ENCODE results near the gene USP43.

The USP43 gene

GRCh38 chr17:9728005-9728404 lies 82.7 kb downstream of the USP43 start:
- H3K27ac ChIP-seq, result no peak overlapping the region
- no peak for TF ChIP-seq CTCF (conservative IDR thresholded peaks at IDR 0.05; ENCODE audit: low read depth, low read length)

GRCh38 chr17:9728564-9728963 lies 83.2 kb downstream of the USP43 start:
- H3K9ac ChIP-seq, result no peak overlapping the region
- H3K36me3 ChIP-seq (ENCODE audit: insufficient read depth), result no peaks in the 10 kb centered on the region
- H3K4me1 ChIP-seq (ENCODE audit: low read depth, poor library complexity, severe bottlenecking), result no peaks in the 10 kb centered on the region
- H3K4me2 ChIP-seq, result no peak overlapping the region
- TF ChIP-seq CTCF (conservative IDR thresholded peaks at IDR 0.05; ENCODE audit: low read depth, low read length), result no peak
- no peaks in the 10 kb centered on the region for H3K79me2 ChIP-seq (ENCODE audit: insufficient read depth, low read depth)
- H3K27ac ChIP-seq, result no peak overlapping the region
- no peak overlapping the region for H3K4me3 ChIP-seq (IDR thresholded peaks at IDR 0.05; ENCODE audit: insufficient read depth, low read depth, low read length)
- no peaks in the 10 kb centered on the region for H3K27me3 ChIP-seq (ENCODE audit: insufficient read depth, low read depth)
- H4K20me1 ChIP-seq (ENCODE audit: insufficient read depth), result no peaks in the 10 kb centered on the region
- H2AFZ ChIP-seq (ENCODE audit: low read depth), result no peak overlapping the region

More at GRCh38 chr17:9728005-9728404, 82.7 kb downstream of the USP43 start:
- Histone ChIP-seq H2AFZ (ENCODE audit: low read depth) (no peak overlapping the region), H3K36me3 (ENCODE audit: insufficient read depth) (no peaks in the 10 kb centered on the region), H4K20me1 (ENCODE audit: insufficient read depth) (no peaks in the 10 kb centered on the region), H3K4me1 (ENCODE audit: low read depth, poor library complexity, severe bottlenecking) (no peaks in the 10 kb centered on the region), H3K9ac (no peak overlapping the region), H3K4me2 (no peak overlapping the region), H3K79me2 (ENCODE audit: insufficient read depth, low read depth) (no peaks in the 10 kb centered on the region), H3K4me3 (IDR thresholded peaks at IDR 0.05; ENCODE audit: insufficient read depth, low read depth, low read length) (no peak overlapping the region), H3K27me3 (ENCODE audit: insufficient read depth, low read depth) (no peaks in the 10 kb centered on the region)

GRCh38 chr17:9729034-9729650 lies 83.8 kb downstream of the USP43 start:
- Histone ChIP-seq H3K27me3 (ENCODE audit: insufficient read depth, low read depth) (no peaks in the 10 kb centered on the region), H4K20me1 (ENCODE audit: insufficient read depth) (no peaks in the 10 kb centered on the region), H3K4me1 (ENCODE audit: low read depth, poor library complexity, severe bottlenecking) (no peaks in the 10 kb centered on the region), H2AFZ (ENCODE audit: low read depth) (no peak overlapping the region), H3K4me2 (no peak overlapping the region), H3K9ac (no peak overlapping the region), H3K4me3 (IDR thresholded peaks at IDR 0.05; ENCODE audit: insufficient read depth, low read depth, low read length) (no peak overlapping the region), H3K27ac (no peak overlapping the region), H3K36me3 (ENCODE audit: insufficient read depth) (no peaks in the 10 kb centered on the region), H3K79me2 (ENCODE audit: insufficient read depth, low read depth) (no peaks in the 10 kb centered on the region)
- TF ChIP-seq CTCF (conservative IDR thresholded peaks at IDR 0.05; ENCODE audit: low read depth, low read length), result peak; percentile 69

- Histone ChIP-seq H4K20me1 (ENCODE audit: insufficient read depth) (no peaks in the 10 kb centered on the region), H3K27ac (no peak overlapping the region)
These were observed 84.6 kb downstream of the USP43 start for GRCh38 chr17:9729735-9730420.

More at GRCh38 chr17:9729735-9730420, 84.6 kb downstream of the USP43 start:
- H3K36me3 ChIP-seq (ENCODE audit: insufficient read depth), result no peaks in the 10 kb centered on the region
- no peaks in the 10 kb centered on the region for H3K79me2 ChIP-seq (ENCODE audit: insufficient read depth, low read depth)
- no peak for TF ChIP-seq CTCF (conservative IDR thresholded peaks at IDR 0.05; ENCODE audit: low read depth, low read length)
- H2AFZ ChIP-seq (ENCODE audit: low read depth), result no peak overlapping the region
- no peak overlapping the region for H3K4me2 ChIP-seq
- no peak overlapping the region for H3K9ac ChIP-seq
- H3K27me3 ChIP-seq (ENCODE audit: insufficient read depth, low read depth), result no peaks in the 10 kb centered on the region
- H3K4me1 ChIP-seq (ENCODE audit: low read depth, poor library complexity, severe bottlenecking), result no peaks in the 10 kb centered on the region
- H3K4me3 ChIP-seq (IDR thresholded peaks at IDR 0.05; ENCODE audit: insufficient read depth, low read depth, low read length), result no peak overlapping the region
